Measurements from ENCODE around the gene ADORA3.

- TF ChIP-seq CTCF (IDR thresholded peaks at IDR 0.05): no peak
- TF ChIP-seq POLR2A (IDR thresholded peaks at IDR 0.05): no peak
Observed at GRCh38 chr1:111484391-111485026, 18.9 kb downstream of the ADORA3 start.
